SK-N-SH treated with all-trans-retinoic acid at 6 μM for 48 hours (cell line): ENCODE measurements around the gene PRKCSH.

Source experiments
- SNAI2 ChIP-seq: fragments of 250-450 bp; sonication (Bioruptor Pico); IDR thresholded peaks from 2 replicates; pipeline ENCODE4 v1.5.0; 2020; ENCODE audit warnings: mild to moderate bottlenecking, moderate library complexity
- ZNF565 ChIP-seq: fragments of 450-650 bp; formaldehyde crosslinking; conservative IDR thresholded peaks from 2 replicates; pipeline ENCODE4 v1.5.0; 2020; ENCODE audit warnings: low read depth, mild to moderate bottlenecking, moderate library complexity
- TF ChIP-seq, protein P1 (sequence below): fragments of 250-450 bp; sonication (Bioruptor Pico); IDR thresholded peaks from 2 replicates; pipeline ENCODE4 v1.8.0; 2020; ENCODE audit warnings: mild to moderate bottlenecking, moderate library complexity, borderline replicate concordance

- TF ChIP-seq ZNF565 (no peak), SNAI2 (CRISPR knock-in tag) (no peak)
- TF ChIP-seq, protein P1, sequence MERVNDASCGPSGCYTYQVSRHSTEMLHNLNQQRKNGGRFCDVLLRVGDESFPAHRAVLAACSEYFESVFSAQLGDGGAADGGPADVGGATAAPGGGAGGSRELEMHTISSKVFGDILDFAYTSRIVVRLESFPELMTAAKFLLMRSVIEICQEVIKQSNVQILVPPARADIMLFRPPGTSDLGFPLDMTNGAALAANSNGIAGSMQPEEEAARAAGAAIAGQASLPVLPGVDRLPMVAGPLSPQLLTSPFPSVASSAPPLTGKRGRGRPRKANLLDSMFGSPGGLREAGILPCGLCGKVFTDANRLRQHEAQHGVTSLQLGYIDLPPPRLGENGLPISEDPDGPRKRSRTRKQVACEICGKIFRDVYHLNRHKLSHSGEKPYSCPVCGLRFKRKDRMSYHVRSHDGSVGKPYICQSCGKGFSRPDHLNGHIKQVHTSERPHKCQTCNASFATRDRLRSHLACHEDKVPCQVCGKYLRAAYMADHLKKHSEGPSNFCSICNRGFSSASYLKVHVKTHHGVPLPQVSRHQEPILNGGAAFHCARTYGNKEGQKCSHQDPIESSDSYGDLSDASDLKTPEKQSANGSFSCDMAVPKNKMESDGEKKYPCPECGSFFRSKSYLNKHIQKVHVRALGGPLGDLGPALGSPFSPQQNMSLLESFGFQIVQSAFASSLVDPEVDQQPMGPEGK (CRISPR knock-in tag) = no peak
Observed at GRCh38 chr19:11480715-11481533, 45.5 kb downstream of the PRKCSH start, which contains the start of gene ELAVL3.
